Panc1 (cell line): ENCODE data around the gene SLC2A11.

Experiments
- POLR2AphosphoS5 ChIP-seq: IDR thresholded peaks from 2 replicates; pipeline ENCODE4 v1.6.1; 2012; ENCODE audit warnings: mild to moderate bottlenecking, low read depth, low read length, moderate library complexity
- REST ChIP-seq, 2 experiments: IDR thresholded peaks; 2 replicates each; pipeline ENCODE4 v1.6.1; 2011 to 2012; ENCODE audit warnings: low read depth in 2 of 2, control low read depth in 1 of 2, low read length in 1 of 2, mild to moderate bottlenecking in 1 of 2, moderate library complexity in 1 of 2; ENCODE audit not compliant: insufficient read depth in 1 of 2
- SIN3A ChIP-seq: IDR thresholded peaks from 2 replicates; pipeline ENCODE4 v1.6.1; 2012; ENCODE audit warnings: low read depth, mild to moderate bottlenecking, low read length, moderate library complexity, borderline replicate concordance; ENCODE audit not compliant: insufficient read depth
- TCF7L2 ChIP-seq: IDR thresholded peaks from 2 replicates; pipeline ENCODE4 v1.6.1; 2011; ENCODE audit warnings: mild to moderate bottlenecking, low read depth, low read length, inconsistent platforms
- TF ChIP-seq, protein P1 (sequence below): fragments of 450-650 bp; IDR thresholded peaks from 2 replicates; pipeline ENCODE4 v1.5.1; 2017; ENCODE audit warnings: mild to moderate bottlenecking

- TF ChIP-seq, protein P1, sequence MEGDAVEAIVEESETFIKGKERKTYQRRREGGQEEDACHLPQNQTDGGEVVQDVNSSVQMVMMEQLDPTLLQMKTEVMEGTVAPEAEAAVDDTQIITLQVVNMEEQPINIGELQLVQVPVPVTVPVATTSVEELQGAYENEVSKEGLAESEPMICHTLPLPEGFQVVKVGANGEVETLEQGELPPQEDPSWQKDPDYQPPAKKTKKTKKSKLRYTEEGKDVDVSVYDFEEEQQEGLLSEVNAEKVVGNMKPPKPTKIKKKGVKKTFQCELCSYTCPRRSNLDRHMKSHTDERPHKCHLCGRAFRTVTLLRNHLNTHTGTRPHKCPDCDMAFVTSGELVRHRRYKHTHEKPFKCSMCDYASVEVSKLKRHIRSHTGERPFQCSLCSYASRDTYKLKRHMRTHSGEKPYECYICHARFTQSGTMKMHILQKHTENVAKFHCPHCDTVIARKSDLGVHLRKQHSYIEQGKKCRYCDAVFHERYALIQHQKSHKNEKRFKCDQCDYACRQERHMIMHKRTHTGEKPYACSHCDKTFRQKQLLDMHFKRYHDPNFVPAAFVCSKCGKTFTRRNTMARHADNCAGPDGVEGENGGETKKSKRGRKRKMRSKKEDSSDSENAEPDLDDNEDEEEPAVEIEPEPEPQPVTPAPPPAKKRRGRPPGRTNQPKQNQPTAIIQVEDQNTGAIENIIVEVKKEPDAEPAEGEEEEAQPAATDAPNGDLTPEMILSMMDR = no peak
- TF ChIP-seq SIN3A = no peak
- TF ChIP-seq POLR2AphosphoS5 = no peak
- TF ChIP-seq REST (IDR thresholded peaks at IDR 0.05; ENCODE audit: insufficient read depth in 1 of 2, low read depth in 2 of 2, low read length in 1 of 2) = no peak
- no peak for TF ChIP-seq TCF7L2
Measured at GRCh38 chr22:23877566-23877965, 19.9 kb downstream of the SLC2A11 start.
